ENCODE measurements around the gene STPG4. TPM values are rescaled to one million over a fixed set of nuclear protein-coding genes. Genes with fewer than 3 reads are reported as not detected.

STPG4 gene
- total RNA-seq, 1 experiment from 2014 or later = 0.79 TPM

- H3K4me1 Mint-ChIP-seq (ENCODE audit: low read depth, unreplicated experiment) = peaks cover 19% of the 10 kb centered on the region
- POLR2A ChIA-PET = no interaction called here
- intact Hi-C loops (cut with micrococcal nuclease; ENCODE audit: unreplicated experiment) = no loop called here
Observed at GRCh38 chr2:47092465-47092864, 62.6 kb downstream of the STPG4 start.

GRCh38 chr2:47091118-47091517, 64.0 kb downstream of the STPG4 start:
- Histone ChIP-seq H3K9me3 (no peaks in the 10 kb centered on the region), H3K27me3 (replicated peaks; ENCODE audit: control insufficient read depth, insufficient read depth, low read length) (no peaks in the 10 kb centered on the region), H3K4me1 (peaks cover 35% of the 10 kb centered on the region), H3K4me3 (ENCODE audit: low read depth, low read length) (no peak overlapping the region), H3K36me3 (ENCODE audit: control insufficient read depth, insufficient read depth, low read length) (no peaks in the 10 kb centered on the region)
- BruUV-seq (replicated peaks) = no TSS peak
- no peak for TF ChIP-seq CTCF (IDR thresholded peaks at IDR 0.05; ENCODE audit: insufficient read depth in 1 of 2, low read depth in 1 of 2, low read length in 1 of 2, severe bottlenecking in 1 of 2, unreplicated experiment in 1 of 2)
- Mint-ChIP-seq H3K4me1 (ENCODE audit: low read depth, unreplicated experiment) (peaks cover 23% of the 10 kb centered on the region), H3K27me3 (ENCODE audit: insufficient read depth, unreplicated experiment) (no peaks in the 10 kb centered on the region), H3K4me3 (ENCODE audit: unreplicated experiment) (no peak overlapping the region), H3K27ac (ENCODE audit: unreplicated experiment) (peak overlapping the region; percentile 6), H3K9me3 (ENCODE audit: unreplicated experiment) (no peaks in the 10 kb centered on the region), H3K36me3 (ENCODE audit: insufficient read depth, unreplicated experiment) (no peaks in the 10 kb centered on the region)
- no peak for DNase-seq
- intact Hi-C loops (cut with micrococcal nuclease; ENCODE audit: unreplicated experiment) = no loop called here
- POLR2A ChIA-PET = no interaction called here
- CTCF ChIA-PET = interaction anchor here (0.8 kb wide), 1 partner anchor 12 kb away, joined by 5 read pairs; no protein-coding TSS in a partner anchor

More at GRCh38 chr2:47092465-47092864, 62.6 kb downstream of the STPG4 start:
- H3K36me3 Mint-ChIP-seq (ENCODE audit: insufficient read depth, unreplicated experiment) = no peaks in the 10 kb centered on the region
- BruUV-seq (replicated peaks) = no TSS peak
- no peaks in the 10 kb centered on the region for H3K27me3 Mint-ChIP-seq (ENCODE audit: insufficient read depth, unreplicated experiment)
- no peaks in the 10 kb centered on the region for H3K27me3 ChIP-seq (replicated peaks; ENCODE audit: control insufficient read depth, insufficient read depth, low read length)
- no peak overlapping the region for H3K27ac Mint-ChIP-seq (ENCODE audit: unreplicated experiment)
- no peak for DNase-seq
- H3K9me3 ChIP-seq = no peaks in the 10 kb centered on the region
- no peak overlapping the region for H3K4me3 ChIP-seq (ENCODE audit: low read depth, low read length)
- H3K4me3 Mint-ChIP-seq (ENCODE audit: unreplicated experiment) = no peak overlapping the region
- CTCF ChIA-PET = no interaction called here
- H3K36me3 ChIP-seq (ENCODE audit: control insufficient read depth, insufficient read depth, low read length) = no peaks in the 10 kb centered on the region
- TF ChIP-seq CTCF (IDR thresholded peaks at IDR 0.05; ENCODE audit: insufficient read depth in 1 of 2, low read depth in 1 of 2, low read length in 1 of 2, severe bottlenecking in 1 of 2, unreplicated experiment in 1 of 2) = no peak
- H3K9me3 Mint-ChIP-seq (ENCODE audit: unreplicated experiment) = no peaks in the 10 kb centered on the region
- peaks cover 30% of the 10 kb centered on the region for H3K4me1 ChIP-seq

GRCh38 chr2:47089083-47089464, 66.0 kb downstream of the STPG4 start:
- Histone ChIP-seq H3K36me3 (ENCODE audit: control insufficient read depth, insufficient read depth, low read length) (no peaks in the 10 kb centered on the region), H3K27me3 (replicated peaks; ENCODE audit: control insufficient read depth, insufficient read depth, low read length) (no peaks in the 10 kb centered on the region), H3K9me3 (no peaks in the 10 kb centered on the region), H3K4me1 (peaks cover 35% of the 10 kb centered on the region), H3K4me3 (ENCODE audit: low read depth, low read length) (no peak overlapping the region)
- H3K36me3 Mint-ChIP-seq (ENCODE audit: insufficient read depth, unreplicated experiment) = peaks cover 7% of the 10 kb centered on the region
- H3K4me1 Mint-ChIP-seq (ENCODE audit: low read depth, unreplicated experiment) = peaks cover 42% of the 10 kb centered on the region
- no TSS peak for BruUV-seq (replicated peaks)
- no peaks in the 10 kb centered on the region for H3K27me3 Mint-ChIP-seq (ENCODE audit: insufficient read depth, unreplicated experiment)
- TF ChIP-seq CTCF (IDR thresholded peaks at IDR 0.05; ENCODE audit: insufficient read depth in 1 of 2, low read depth in 1 of 2, low read length in 1 of 2, severe bottlenecking in 1 of 2, unreplicated experiment in 1 of 2) = no peak
- intact Hi-C loops (cut with micrococcal nuclease; ENCODE audit: unreplicated experiment) = no loop called here
- peak; percentile 63 to 82 for DNase-seq
- ChIA-PET POLR2A (interaction anchor here (1.2 to 1.6 kb wide), 2 partner anchors 10 to 12 kb away, joined by 4 to 10 read pairs; no protein-coding TSS in a partner anchor), CTCF (interaction anchor here (1.0 to 2.0 kb wide), 2 partner anchors 10 to 234 kb away, joined by 3 to 19 read pairs; no protein-coding TSS in a partner anchor)
- no peaks in the 10 kb centered on the region for H3K9me3 Mint-ChIP-seq (ENCODE audit: unreplicated experiment)
- H3K27ac Mint-ChIP-seq (ENCODE audit: unreplicated experiment) = peak overlapping the region; percentile 63
- no peak overlapping the region for H3K4me3 Mint-ChIP-seq (ENCODE audit: unreplicated experiment)
